ENCODE measurements around the gene GJD2.

The GJD2 gene

GRCh38 chr15:34754674-34755418, at the start of gene GJD2:
TSS of gene GJD2 (minus strand) at chr15:34754998. CDS start at chr15:34754488, 510 bp downstream.
- DNase-seq (ENCODE audit: low read depth in 2 of 2, low spot score in 1 of 2), result no peak

- DNase-seq (ENCODE audit: low read depth in 2 of 2, low spot score in 1 of 2), result no peak
Measured at GRCh38 chr15:34804113-34804512, 49.3 kb upstream of the GJD2 start.

- no peak for DNase-seq (ENCODE audit: low read depth in 2 of 2, low spot score in 1 of 2)
Measured at GRCh38 chr15:34802803-34803750, 48.3 kb upstream of the GJD2 start.

GRCh38 chr15:34802371-34802770, 47.6 kb upstream of the GJD2 start:
- no peak for DNase-seq (ENCODE audit: low read depth in 2 of 2, low spot score in 1 of 2)

GRCh38 chr15:34799149-34800101, 44.6 kb upstream of the GJD2 start:
- DNase-seq (ENCODE audit: low read depth in 2 of 2, low spot score in 1 of 2), result no peak

- DNase-seq (ENCODE audit: low read depth in 2 of 2, low spot score in 1 of 2), result no peak
Measured at GRCh38 chr15:34796847-34797435, 42.1 kb upstream of the GJD2 start.

GRCh38 chr15:34795267-34796081, 40.7 kb upstream of the GJD2 start, which contains the start of gene ACTC1:
TSS of gene ACTC1 (minus strand) at chr15:34795549. CDS start at chr15:34794808, 741 bp downstream.
- DNase-seq (ENCODE audit: low read depth in 2 of 2, low spot score in 1 of 2), result no peak

- no peak for DNase-seq (ENCODE audit: low read depth in 2 of 2, low spot score in 1 of 2)
Measured at GRCh38 chr15:34794590-34795206, 39.9 kb upstream of the GJD2 start.

- no peak for DNase-seq (ENCODE audit: low read depth in 2 of 2, low spot score in 1 of 2)
Measured at GRCh38 chr15:34793901-34794300, 39.1 kb upstream of the GJD2 start.

GRCh38 chr15:34793071-34793470, 38.3 kb upstream of the GJD2 start:
- no peak for DNase-seq (ENCODE audit: low read depth in 2 of 2, low spot score in 1 of 2)

GRCh38 chr15:34791701-34792100, 36.9 kb upstream of the GJD2 start:
- no peak for DNase-seq (ENCODE audit: low read depth in 2 of 2, low spot score in 1 of 2)

- no peak for DNase-seq (ENCODE audit: low read depth in 2 of 2, low spot score in 1 of 2)
Measured at GRCh38 chr15:34790121-34790520, 35.3 kb upstream of the GJD2 start.

- no peak for DNase-seq (ENCODE audit: low read depth in 2 of 2, low spot score in 1 of 2)
Measured at GRCh38 chr15:34789326-34789725, 34.5 kb upstream of the GJD2 start.

GRCh38 chr15:34786206-34786605, 31.4 kb upstream of the GJD2 start:
- DNase-seq (ENCODE audit: low read depth in 2 of 2, low spot score in 1 of 2), result no peak

- DNase-seq (ENCODE audit: low read depth in 2 of 2, low spot score in 1 of 2), result no peak
Measured at GRCh38 chr15:34783991-34784390, 29.2 kb upstream of the GJD2 start.

GRCh38 chr15:34783431-34783830, 28.6 kb upstream of the GJD2 start:
- DNase-seq (ENCODE audit: low read depth in 2 of 2, low spot score in 1 of 2), result no peak

- DNase-seq (ENCODE audit: low read depth in 2 of 2, low spot score in 1 of 2), result no peak
Measured at GRCh38 chr15:34782901-34783300, 28.1 kb upstream of the GJD2 start.

GRCh38 chr15:34780725-34781124, 25.9 kb upstream of the GJD2 start:
- DNase-seq (ENCODE audit: low read depth in 2 of 2, low spot score in 1 of 2), result no peak

- DNase-seq (ENCODE audit: low read depth in 2 of 2, low spot score in 1 of 2), result no peak
Measured at GRCh38 chr15:34776606-34777105, 21.9 kb upstream of the GJD2 start.

Measured in stimulated activated CD8-positive, alpha-beta memory T cell treated with anti-CD3 and anti-CD28 coated beads, Interleukin-4, amount 100 ng/mL, for 1 hour (primary cell).